ENCODE data around the gene ZNF175. TPM values are rescaled to one million over a fixed set of nuclear protein-coding genes. Genes with fewer than 3 reads are reported as not detected.

ZNF175 gene
- total RNA-seq, result 1 to 10 TPM; 5.7 to 8.1 TPM

DNA sequence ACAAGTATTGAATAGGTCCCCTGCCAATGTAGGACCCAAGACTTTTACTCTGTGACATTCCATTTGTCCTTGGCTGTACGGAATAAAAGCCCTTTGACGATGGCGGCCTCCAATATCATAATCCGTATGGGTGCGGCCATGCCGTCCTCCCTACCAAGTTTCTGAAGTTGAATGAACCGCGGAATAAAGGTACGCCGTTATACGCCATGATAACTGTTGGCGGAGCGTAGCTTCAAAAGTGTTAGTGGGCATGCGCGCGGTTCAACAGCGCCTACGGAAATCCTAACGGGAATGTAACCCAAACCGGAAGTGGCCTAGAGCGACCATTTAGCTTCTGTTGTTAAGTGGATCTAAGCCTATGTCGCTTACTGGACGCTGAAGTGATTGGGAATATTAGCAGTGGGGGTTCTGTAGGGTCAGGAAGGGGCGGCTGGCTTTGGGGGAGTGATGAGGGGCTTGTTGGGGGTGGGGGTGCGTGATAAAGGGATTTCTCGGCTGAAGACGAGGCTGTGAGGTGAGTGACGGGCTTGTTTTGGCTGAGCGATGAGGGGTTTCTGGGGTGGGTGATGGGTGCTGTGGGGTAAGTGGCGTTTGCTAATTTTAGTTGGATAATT, at the start of gene ZNF175:
ZNF175 (plus strand) TSS at position 322 of the 614 bp plus-strand sequence. CDS start 2,047 bp downstream, outside the sequence.
- DNase-seq, result peak; percentile 96
- H3K27me3 ChIP-seq, result no peaks in the 10 kb centered on the region
- H3K9ac ChIP-seq (ENCODE audit: low read depth in 2 of 2, low read length in 2 of 2), result peak within 1 kb of the TSS; percentile 51 to 62
- intact Hi-C loops (cut with DNase I), result no loop called here
- no peaks in the 10 kb centered on the region for H3K36me3 ChIP-seq
- no peak for TF ChIP-seq CTCF (IDR thresholded peaks at IDR 0.05)
- H3K4me3 ChIP-seq, result peak within 1 kb of the TSS; percentile 63
- H3K27ac ChIP-seq, result no peak within 1 kb of the TSS
- H3K4me1 ChIP-seq, result peaks cover 9% of the 10 kb centered on the region
- H3K9me3 ChIP-seq, result no peaks in the 10 kb centered on the region

- Histone ChIP-seq H3K36me3 (no peaks in the 10 kb centered on the region), H3K27ac (no peak overlapping the region), H3K27me3 (no peaks in the 10 kb centered on the region), H3K4me3 (no peak overlapping the region), H3K9ac (ENCODE audit: low read depth in 2 of 2, low read length in 2 of 2) (no peak overlapping the region), H3K9me3 (no peaks in the 10 kb centered on the region), H3K4me1 (no peaks in the 10 kb centered on the region)
- intact Hi-C loops (cut with DNase I), result no loop called here
- no peak for DNase-seq
- no peak for TF ChIP-seq CTCF (IDR thresholded peaks at IDR 0.05)
Measured at GRCh38 chr19:51521357-51521756, 49.7 kb upstream of the ZNF175 start.

DNA sequence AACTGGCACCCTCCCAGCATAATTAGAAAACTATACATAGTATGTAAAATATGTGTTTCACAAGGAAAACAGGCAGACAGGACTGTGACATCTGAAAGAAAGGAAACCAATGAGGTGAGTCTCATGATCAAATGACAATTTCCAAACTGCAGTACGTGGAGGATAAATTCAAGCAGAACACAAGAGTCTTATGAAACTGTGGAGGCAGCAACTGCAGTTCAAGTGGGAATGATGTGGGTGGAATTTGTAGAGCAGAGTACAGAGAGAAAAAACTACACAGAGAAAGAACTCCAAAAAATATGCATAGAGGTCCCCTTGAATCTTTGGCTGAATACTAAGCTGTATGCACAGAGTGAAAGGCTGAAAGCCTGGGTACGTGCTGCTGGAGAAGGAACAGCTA, 49.3 kb upstream of the ZNF175 start:
- Histone ChIP-seq H3K27ac (no peak overlapping the region), H3K4me1 (no peaks in the 10 kb centered on the region), H3K27me3 (no peaks in the 10 kb centered on the region), H3K9ac (ENCODE audit: low read depth in 2 of 2, low read length in 2 of 2) (no peak overlapping the region), H3K36me3 (no peaks in the 10 kb centered on the region), H3K4me3 (no peak overlapping the region), H3K9me3 (no peaks in the 10 kb centered on the region)
- DNase-seq, result no peak
- TF ChIP-seq CTCF (IDR thresholded peaks at IDR 0.05), result no peak
- intact Hi-C loops (cut with DNase I), result no loop called here

GRCh38 chr19:51524666-51525264, 46.3 kb upstream of the ZNF175 start:
- no peak for TF ChIP-seq CTCF (IDR thresholded peaks at IDR 0.05)
- no peak overlapping the region for H3K9ac ChIP-seq (ENCODE audit: low read depth in 2 of 2, low read length in 2 of 2)
- DNase-seq, result no peak
- no peaks in the 10 kb centered on the region for H3K36me3 ChIP-seq
- no peaks in the 10 kb centered on the region for H3K4me1 ChIP-seq
- no peaks in the 10 kb centered on the region for H3K27me3 ChIP-seq
- H3K4me3 ChIP-seq, result no peak overlapping the region
- intact Hi-C loops (cut with DNase I), result no loop called here
- no peaks in the 10 kb centered on the region for H3K9me3 ChIP-seq
- H3K27ac ChIP-seq, result no peak overlapping the region

DNA sequence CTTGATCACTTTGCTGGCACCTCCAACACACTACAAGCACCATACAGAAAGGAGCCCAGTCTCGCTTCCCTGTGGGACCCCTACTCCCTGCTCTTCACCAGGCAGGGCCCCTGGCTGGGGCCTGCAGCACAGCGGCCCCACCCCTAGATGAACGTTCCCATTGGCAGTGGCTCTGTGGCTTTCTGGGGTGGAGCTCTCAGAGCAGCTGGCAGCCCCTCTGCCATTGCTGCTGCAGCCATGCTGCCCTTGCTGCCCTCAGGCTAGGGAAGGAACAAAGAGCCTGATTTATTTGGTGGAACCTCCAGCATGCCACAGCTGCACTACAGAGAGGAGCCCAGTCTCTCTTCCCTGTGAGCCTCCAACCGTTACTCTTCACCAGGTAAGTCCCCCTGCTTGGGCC, 45.4 kb upstream of the ZNF175 start:
- H3K4me1 ChIP-seq, result no peaks in the 10 kb centered on the region
- H3K36me3 ChIP-seq, result no peaks in the 10 kb centered on the region
- no peak overlapping the region for H3K27ac ChIP-seq
- H3K27me3 ChIP-seq, result no peaks in the 10 kb centered on the region
- H3K9ac ChIP-seq (ENCODE audit: low read depth in 2 of 2, low read length in 2 of 2), result no peak overlapping the region
- no peak for DNase-seq
- no peak overlapping the region for H3K4me3 ChIP-seq
- no peak for TF ChIP-seq CTCF (IDR thresholded peaks at IDR 0.05)
- no peaks in the 10 kb centered on the region for H3K9me3 ChIP-seq
- intact Hi-C loops (cut with DNase I), result no loop called here

Data from colonic mucosa (tissue), 4 donors.